Activated T-helper 9 cell treated with anti-CD3 and anti-CD28 coated beads, Interleukin-2, amount 50 U/mL, for 16 hours (primary cell): ENCODE data around the gene CXorf66.
"Not testable (repeated sequence)": the region's sequence is repeated elsewhere in the genome, so short reads cannot be mapped to it uniquely, and the experiment has no call there.

ENCODE experiments used
- DNase-seq: peaks from one replicate; pipeline ENCODE4 v3.0.0-alpha.2; 2020; ENCODE audit warnings: low read depth

CXorf66 gene, protein sequence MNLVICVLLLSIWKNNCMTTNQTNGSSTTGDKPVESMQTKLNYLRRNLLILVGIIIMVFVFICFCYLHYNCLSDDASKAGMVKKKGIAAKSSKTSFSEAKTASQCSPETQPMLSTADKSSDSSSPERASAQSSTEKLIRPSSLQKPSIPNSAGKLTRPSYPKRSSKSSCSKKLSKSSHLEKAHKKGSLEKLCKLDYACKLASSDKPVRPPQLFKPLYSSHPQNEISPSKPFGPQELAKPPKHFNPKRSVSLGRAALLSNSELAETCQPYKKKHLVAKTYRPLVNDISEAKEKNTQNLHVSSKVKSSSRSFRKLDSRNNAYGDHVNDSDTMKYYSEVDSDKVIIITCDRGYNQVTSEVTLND

DNA sequence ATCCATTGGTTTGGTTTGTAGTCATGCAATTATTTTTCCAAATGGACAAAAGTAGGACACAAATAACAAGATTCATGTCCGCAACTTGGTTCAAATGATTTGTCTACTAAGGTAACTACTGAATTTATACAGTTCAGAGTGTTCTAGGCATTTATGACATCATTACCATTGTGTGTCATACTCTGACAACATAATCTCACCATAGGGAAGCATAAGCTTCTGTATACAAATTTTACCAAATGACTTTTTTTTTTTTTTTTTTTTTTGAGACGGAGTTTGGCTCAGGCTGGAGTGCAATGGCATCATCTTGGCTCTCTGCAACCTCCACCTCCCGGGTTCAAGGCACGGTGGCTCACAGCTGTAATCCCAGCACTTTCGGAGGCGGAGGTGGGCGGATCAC, at the start of gene CXorf66:
Gene CXorf66 (minus strand): TSS at position 101 of the 400 bp plus-strand sequence. CDS start 25 bp downstream, at position 76.
- DNase-seq = no peak

DNA sequence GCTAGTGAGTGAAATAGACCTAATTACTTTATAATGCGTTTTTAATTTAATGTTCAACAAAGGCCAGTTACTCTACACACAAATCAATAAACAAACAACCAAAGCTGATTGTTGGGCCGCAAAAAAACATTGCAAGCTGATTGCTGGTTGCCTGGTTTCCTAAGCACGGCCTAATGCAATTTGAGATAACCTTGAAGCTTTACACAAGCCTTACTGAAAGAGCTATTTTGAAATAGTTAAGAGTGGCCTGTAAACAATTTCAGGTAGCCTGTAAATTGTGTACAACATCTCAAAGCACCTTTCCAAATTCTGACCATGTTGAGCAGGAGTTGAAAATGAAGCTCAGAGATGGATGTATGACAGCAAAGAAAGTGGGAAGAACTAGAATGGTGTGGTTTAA, 17.5 kb upstream of the CXorf66 start:
- no peak for DNase-seq

DNA sequence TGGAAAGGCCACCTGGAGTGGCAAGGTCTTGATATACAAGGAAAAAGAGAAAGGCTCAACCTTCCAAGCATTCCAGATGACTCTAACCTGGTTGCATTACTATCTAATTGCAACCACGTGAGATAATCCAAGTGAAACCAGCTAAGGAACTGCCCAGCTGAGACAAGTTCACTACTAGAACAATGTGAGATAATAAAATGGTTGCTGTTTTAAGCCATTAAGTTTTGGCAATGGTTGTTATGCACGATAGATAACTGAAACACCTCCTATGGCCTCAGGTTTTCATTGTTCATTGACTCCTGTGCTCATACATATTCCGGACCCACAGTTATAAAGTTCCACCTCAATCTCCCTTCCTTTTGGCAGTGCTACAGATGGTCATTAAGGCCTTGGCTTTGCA, 9.2 kb upstream of the CXorf66 start:
- no peak for DNase-seq

DNA sequence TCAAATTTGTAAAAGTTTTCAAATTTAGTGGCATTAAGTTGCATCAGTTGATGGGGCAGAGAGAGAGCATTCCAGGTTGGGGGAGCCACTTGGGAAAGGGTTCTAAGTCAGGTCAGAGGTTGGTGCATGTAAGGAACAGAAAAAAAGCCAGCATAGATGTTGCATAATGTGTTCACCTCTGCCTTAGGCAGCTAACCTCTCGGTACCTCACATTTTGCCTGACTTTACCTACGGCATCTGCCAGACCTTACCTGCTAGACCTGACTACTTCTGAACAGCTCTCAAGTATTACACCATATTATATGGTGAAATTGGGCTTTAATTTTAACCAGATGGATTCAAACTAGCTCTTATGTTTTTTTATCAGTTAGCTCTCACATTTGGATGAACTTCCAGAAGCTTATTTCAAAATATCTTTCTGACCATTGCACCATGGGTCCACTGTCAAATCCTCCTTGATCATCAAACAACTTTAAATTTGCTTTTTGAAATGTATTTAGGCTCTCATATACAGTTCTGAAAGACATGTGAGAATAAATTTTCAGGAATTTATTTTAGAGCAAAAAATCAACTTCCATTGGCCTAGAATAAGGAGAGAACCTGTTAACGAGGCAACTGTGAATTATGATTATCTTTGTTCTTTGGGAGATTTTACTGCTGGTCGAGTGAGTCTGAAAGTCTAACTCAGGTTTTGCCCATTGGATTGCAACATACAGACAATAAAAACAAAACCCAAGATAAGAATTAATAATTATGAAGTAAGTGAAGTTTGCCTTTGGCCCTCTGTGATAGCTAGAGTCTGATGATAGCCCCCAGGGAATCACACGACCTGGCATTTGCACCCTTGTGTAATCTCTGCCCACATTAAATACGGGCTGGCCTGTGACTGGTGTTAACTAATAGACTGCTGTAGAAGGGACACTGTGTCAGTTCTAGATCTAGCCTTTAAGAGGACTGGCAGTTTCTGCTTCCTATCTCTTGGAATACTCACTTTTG, 7.6 kb upstream of the CXorf66 start:
- no peak for DNase-seq

DNA sequence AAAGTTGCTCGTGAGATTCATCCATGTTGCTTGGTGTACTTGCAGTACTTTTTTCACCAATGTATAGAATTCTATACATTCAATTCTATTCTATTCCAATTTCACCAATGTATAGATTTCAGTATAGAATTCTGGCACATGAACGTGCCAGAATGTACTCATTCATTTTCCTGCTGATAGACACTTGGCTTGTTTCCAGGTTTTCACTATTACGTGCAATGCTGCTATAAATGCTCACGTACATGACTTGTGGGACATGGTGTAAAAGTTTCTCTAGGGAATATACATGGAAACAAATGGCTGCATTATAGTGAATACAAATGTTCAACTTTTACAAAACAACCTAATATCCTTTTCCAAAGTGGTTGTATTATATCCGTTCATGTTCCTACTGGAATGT, 6.8 kb upstream of the CXorf66 start:
- no peak for DNase-seq

DNA sequence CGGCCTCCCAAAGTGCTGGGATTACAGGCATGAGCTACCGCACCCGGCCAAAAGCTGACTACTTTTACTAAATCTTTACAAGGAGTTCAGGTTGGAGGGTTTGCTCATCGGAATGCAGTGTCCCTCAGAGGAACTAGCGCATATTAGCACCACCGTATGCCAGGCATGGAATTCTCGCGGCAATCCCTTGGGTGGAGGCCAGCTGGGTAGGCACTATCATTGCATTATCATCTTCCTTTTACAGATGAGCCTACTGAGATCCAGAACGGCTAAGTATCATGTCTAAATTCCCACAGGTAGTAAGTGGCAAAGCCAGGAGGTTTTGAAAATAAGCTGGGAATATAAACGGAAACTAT, 6.1 kb upstream of the CXorf66 start:
- no peak for DNase-seq

DNA sequence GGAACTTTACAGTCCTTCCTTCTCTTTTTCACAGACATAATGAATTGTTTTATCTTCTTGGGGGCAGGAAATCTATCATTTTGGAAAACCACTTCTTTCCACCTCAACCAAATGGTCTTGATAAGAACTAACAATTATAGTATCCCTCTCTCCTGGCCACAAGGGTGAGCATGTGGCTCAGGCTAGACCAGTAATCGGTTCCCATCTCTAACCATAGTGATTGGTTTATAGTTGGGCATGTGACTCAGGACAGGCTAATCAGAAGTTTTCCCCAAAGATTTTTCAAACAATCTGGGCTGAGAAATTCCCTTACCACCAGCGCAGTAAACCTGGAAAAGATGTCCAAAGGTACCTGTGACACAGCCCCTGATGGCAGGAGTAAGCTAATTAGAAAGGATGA, 4.0 kb upstream of the CXorf66 start:
- no peak for DNase-seq

DNA sequence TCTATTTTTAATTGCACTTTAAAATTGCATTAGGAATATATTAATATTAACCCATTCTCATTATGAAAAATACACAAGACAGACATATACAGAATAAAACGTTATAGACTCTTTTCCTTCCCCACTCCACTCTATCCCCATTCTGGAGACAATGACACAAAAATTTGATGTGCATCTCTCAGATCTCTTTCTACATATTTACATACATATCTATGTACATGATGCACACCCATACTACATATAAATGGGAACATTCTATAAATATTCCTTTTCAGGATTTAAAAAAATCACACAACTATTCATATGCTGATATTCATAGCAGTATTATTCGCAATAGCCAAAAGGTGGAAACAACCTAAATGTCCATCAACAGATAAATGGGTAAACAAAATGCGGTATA, 2.4 kb upstream of the CXorf66 start:
- DNase-seq = no peak

DNA sequence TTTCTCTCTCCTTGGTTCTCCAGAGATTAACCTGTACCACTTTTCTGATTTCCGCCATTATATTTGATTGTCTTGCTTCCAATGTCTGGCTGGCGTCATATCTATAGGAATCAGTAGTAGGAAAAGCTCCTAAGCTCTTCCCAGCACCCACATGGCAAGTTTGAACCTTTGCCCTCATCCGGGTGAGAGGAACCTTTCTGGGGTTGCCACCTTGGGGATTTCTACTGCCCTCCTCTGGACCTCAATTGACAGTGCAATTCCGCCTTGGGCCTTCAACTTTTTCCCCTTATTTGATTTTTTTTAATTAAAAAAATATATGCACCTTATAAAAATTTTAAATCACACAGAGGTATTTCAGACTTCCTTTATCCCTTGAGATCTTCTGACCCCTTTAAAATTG, 2.0 kb upstream of the CXorf66 start:
- no peak for DNase-seq

DNA sequence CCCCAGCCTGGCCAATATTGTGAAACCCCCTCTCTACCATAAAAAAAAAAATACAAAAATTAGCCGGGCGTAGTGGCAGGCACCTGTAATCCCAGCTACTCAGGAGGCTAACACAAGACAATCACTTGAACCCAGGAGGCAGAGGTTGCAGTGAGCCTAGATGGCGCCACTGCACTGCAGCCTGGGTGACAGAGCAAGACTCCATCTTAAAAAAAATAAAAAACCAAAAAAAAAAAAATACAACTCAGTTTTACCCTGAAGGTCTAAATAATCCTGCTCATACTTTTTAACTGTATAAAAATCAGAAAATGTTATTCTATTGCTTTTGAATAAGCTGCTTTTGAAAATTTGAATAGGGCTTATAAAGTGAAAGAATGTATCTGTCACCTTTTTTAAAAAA, 838 bp upstream of the CXorf66 start:
- not testable (repeated sequence) for DNase-seq

DNA sequence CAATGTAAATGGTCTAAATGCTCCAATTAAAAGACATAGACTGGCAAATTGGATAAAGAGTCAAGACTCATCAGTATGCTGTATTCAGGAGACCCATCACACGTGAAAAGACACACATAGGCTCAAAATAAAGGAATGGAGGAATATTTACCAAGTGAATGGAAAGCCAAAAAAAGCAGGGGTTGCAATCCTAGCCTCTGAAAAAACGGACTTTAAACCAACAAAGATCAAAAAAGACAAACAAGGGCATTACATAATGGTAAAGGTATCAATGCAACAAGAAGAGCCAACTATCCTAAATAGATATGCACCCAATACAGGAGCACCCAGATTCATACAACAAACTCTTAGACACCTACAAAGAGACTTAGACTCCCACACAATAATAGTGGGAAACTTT, 4.2 kb downstream of the CXorf66 start:
- not testable (repeated sequence) for DNase-seq

DNA sequence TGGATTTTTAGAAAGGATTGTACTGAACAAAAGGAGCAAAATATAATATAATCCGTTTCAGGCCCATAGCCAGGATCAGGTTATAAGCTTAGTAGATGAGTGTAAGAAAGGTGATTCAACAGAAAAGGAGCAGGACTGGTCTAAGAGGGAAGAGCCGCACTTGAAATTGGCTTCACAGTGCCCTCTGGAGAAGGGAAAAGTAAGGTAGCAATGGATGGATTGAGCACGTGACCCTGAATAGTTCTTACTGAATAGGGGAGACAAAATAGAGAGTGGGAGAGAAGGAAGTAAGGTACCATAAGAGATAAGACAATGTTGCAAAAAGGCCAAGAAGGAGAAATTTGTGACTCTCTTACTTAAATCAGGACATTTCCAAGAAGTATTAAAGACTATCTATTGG, 15.6 kb downstream of the CXorf66 start:
- DNase-seq = no peak

DNA sequence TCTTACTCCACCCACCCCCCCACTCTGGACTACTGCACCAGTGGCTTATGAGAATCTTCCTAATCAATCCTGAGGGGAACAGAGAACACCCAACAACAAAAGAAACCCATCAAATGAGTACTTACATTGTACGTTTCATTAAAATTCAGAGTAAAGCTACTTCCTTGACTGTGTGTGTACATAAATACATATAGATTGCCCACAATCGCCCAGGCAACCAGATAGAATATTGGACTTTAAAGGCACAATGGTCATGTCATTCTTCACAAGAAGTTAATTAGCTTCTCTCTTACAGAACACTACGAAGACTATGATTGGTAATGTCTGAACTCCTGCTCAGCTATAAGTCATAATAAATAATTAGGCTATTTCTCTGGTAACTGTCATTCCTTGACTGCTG, 20.2 kb downstream of the CXorf66 start:
- no peak for DNase-seq

DNA sequence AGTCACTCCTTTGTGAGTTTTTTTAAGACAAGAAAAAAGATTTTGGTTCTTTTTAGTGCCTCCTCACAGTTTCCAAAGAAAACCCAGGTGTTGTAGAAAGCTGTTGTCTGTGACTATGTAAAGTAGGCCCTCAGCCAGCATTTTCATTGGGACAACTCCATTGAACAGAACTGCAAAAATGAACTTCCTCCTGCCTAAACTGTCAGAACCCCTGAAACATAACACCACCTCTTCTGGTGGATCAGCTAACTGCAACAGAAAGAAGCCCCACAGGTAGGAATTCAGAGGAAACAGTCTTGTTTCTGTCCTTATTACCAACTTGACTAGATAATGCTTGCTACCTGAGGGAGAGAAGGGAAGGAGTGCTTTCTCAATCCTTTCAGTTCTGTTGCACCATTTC, 29.1 kb downstream of the CXorf66 start:
- no peak for DNase-seq

DNA sequence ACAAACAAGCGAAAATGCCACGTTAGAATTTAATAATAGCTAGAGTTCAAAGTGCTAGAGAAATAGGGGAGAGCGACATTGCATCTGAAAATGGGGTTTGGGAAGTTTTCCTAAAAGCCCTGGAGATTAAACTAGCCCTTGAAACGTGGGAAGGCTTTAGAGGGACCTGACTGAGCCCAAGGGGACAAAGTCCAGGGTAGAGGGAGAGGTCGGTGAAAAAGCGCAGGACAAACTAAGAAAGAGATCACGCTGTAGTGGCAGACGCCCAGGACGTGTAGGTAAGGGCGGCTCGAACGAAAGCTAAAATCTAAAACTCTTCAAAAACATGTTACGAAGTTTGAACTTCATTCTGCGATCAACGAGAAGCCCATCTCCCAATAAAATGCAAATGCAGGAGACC, 31.4 kb downstream of the CXorf66 start:
- DNase-seq = no peak

DNA sequence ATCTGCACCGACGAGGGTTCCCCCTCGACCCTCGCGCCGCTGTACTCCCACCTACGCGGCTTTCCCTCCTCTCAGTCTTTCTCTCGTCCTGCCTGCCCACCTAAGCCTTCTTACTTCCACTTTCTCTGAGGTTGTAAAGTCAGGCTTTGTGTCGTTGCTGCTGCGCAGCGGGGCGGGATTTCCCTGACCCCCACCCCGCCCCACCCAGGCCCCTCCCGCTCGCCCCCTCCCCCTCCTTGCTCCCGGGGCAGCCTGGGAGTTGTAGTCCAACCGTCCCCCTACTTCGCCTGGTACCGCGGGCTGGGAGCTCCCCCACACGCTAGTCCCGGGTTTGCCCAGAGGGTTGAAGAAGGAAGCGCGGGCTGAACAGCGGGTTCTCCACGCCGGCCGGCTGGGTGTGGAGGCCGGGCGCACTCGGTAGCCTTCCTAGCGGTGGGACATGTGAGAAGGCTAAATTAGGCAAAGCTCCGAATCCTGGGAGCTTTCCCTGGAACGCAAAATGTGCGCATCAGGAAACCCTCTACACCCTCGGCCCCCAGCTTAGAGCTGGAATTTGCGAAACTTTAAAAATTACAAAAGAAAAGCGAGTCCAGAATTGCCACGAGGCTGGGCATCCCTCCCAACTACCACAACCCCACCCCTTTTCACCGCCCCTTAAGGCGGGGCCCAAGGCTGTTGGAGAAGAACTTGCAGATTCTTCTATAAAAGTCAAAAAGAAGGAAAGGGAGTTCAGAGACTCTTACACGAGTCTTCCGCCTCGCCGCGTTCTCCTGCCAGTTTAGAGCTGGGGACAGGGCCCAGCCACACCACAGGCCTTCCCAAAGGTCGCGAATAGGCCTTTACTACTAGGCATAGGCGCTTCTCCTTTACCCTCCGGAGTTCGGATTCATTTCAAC, 32.2 kb downstream of the CXorf66 start, which contains the start of gene ATP11C:
Gene ATP11C (minus strand): TSS at position 153 of the 896 bp plus-strand sequence. CDS start 1,011 bp downstream, outside the sequence.
- DNase-seq = peak; percentile 75

DNA sequence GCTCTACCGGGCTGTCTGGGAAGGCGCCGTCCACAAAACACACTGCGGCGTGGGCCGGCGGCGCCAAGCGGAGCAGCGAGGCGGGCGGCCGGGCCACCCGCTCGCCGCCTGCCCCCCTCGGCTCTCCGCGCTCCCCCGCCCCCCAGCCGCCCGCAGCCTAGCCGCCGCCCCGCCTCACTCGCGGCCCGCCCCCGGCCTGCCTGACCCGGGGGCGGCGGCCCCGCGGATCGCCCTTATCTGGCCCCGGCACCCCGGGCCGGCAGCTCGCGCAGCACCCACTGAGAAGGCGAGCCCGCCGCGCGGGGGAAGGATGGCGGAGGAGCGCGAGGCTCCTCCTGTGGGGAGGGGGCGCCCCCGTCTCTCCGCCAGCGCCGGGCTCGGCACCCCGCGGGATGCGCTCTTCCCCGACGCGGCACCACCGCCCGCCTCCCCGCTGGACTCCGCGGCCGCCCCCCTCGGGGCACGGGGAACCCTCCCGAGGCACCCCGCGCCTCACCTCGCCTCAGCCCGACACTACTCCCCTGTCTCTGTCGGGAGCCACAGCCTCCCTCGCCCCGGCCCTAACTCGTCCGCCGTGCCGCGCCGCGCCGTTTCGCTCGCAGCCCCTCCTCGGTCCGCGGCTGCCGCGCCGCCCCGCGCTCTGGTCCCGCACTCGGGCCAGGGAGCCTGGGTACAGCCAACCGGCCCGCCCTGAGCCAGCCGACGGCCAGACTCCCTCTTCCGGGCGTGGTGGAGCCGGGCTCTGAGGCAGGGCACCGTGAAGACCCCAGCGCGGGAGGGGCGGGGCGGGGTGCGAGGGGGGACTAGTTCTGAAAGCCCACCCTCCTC, 33.0 kb downstream of the CXorf66 start:
- peak; percentile 19 for DNase-seq

DNA sequence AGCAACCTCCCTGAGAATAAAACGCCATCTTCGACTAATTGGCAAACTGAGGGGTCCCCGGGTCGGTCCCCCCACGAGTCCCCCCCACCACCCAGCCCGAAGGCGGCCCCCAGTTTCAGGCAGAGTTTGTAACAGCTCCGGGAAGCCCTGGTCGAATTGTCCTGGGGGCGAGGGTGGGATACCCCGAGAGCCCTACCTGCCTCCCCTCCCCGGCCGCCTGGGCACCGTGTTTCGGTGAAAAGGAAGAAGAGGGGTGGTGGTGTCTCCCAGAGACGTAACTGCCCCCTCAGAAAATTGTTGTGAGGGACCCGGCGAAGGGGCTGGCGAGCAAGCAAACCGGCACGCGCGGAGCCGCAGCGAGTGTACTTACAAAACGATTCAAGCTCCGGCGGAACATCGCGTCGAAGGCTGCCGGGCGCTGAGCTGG, 33.7 kb downstream of the CXorf66 start:
- peak; percentile 0 for DNase-seq

DNA sequence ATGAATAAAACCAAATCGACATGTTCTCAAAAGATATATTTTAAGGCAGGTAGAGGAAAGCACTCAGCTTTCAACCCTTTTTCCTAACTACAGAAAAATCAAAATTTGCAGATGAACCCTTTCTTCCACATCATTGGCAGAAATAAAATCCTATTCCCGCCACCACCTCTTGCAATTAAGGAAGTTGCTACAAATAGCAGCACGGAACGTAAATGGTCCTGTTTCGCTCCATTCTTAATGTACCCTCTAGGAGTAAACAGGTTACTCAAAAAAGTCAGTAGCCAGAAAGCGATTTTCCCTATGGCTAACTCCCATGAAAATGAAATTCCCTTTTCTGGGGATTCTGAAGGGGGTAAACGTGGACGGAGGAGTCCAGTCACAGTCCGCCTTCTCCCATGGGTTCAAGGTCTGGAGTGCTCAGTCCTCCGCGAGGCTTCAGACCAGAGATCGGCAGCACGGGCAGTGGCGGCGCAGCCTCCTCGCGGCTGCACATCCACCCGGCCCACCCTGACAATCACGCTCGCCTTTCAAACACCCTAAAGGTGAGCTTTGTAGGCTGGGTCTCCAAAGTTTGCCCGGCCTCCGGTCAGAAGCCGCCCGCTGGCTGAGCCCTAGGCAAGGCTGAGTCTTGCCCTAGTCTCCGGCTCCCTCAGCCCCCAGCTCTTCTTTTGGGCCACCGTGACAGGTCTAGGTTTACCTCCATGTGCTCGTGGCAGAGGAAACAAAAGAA, 34.2 kb downstream of the CXorf66 start:
- DNase-seq = peak; percentile 4

DNA sequence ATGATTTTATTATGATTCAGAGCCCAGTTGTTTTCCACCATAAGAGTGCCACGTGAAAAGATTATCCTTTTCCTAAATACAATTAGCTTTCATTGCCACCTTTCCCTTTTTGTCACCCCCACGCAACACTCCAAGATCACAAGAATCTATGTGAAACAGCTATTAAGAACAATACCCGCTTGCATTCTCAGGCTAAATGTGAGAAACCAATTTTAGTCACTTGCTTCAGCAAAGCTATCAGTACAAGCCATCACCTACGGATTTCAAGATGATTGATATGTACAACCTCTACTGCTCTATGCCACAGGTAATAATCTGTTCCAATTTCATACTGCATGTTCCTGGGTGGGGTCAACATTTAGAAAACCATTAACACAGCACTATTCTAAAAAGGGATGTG, 34.9 kb downstream of the CXorf66 start:
- no peak for DNase-seq
